ENCODE data around the gene TNFSF13. TPM values are rescaled to one million over a fixed set of nuclear protein-coding genes. Genes with fewer than 3 reads are reported as not detected.

The TNFSF13 gene
- total RNA-seq, 2 experiments from 2014 or later = 4.0 to 6.9 TPM

DNA sequence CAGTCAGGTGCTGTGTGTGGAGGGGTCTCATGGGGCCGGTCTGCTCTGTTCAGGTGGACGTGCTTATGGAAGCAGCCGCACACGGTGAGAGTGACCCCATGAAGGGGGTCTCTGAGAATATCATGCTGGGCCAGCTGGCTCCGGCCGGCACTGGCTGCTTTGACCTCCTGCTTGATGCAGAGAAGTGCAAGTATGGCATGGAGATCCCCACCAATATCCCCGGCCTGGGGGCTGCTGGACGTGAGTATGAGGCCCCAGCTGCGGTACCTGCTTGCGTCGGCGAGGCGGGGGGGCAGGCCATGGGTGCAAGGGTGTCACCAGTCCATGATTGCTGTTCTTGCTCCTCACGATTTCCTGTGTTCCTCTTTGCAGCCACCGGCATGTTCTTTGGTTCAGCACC is 46.4 kb upstream of the TNFSF13 start:
- ATAC-seq (no peak), DNase-seq (no peak)
- no peak overlapping the region for H3K4me3 Mint-ChIP-seq
- no peaks in the 10 kb centered on the region for H3K4me1 Mint-ChIP-seq (ENCODE audit: low read depth)
- intact Hi-C loops (cut with micrococcal nuclease) = no loop called here
- no peaks in the 10 kb centered on the region for H3K9me3 Mint-ChIP-seq
- no peaks in the 10 kb centered on the region for H3K27me3 Mint-ChIP-seq
- ChIA-PET CTCF (interaction anchor here (1.5 to 4.5 kb wide), 3 partner anchors 11 to 49 kb away, joined by 7 to 31 read pairs (median 20); partner anchors contain the start of gene SENP3), POLR2A (interaction anchor here (1.0 to 1.4 kb wide), 3 partner anchors 9 to 50 kb away, joined by 3 to 5 read pairs (median 3); partner anchors contain the start of gene SENP3)
- TF ChIP-seq, protein P1, sequence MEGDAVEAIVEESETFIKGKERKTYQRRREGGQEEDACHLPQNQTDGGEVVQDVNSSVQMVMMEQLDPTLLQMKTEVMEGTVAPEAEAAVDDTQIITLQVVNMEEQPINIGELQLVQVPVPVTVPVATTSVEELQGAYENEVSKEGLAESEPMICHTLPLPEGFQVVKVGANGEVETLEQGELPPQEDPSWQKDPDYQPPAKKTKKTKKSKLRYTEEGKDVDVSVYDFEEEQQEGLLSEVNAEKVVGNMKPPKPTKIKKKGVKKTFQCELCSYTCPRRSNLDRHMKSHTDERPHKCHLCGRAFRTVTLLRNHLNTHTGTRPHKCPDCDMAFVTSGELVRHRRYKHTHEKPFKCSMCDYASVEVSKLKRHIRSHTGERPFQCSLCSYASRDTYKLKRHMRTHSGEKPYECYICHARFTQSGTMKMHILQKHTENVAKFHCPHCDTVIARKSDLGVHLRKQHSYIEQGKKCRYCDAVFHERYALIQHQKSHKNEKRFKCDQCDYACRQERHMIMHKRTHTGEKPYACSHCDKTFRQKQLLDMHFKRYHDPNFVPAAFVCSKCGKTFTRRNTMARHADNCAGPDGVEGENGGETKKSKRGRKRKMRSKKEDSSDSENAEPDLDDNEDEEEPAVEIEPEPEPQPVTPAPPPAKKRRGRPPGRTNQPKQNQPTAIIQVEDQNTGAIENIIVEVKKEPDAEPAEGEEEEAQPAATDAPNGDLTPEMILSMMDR (IDR thresholded peaks at IDR 0.05) = no peak
- H3K36me3 Mint-ChIP-seq (ENCODE audit: low read depth) = peaks cover 55% of the 10 kb centered on the region
- H3K27ac Mint-ChIP-seq = no peak overlapping the region

DNA sequence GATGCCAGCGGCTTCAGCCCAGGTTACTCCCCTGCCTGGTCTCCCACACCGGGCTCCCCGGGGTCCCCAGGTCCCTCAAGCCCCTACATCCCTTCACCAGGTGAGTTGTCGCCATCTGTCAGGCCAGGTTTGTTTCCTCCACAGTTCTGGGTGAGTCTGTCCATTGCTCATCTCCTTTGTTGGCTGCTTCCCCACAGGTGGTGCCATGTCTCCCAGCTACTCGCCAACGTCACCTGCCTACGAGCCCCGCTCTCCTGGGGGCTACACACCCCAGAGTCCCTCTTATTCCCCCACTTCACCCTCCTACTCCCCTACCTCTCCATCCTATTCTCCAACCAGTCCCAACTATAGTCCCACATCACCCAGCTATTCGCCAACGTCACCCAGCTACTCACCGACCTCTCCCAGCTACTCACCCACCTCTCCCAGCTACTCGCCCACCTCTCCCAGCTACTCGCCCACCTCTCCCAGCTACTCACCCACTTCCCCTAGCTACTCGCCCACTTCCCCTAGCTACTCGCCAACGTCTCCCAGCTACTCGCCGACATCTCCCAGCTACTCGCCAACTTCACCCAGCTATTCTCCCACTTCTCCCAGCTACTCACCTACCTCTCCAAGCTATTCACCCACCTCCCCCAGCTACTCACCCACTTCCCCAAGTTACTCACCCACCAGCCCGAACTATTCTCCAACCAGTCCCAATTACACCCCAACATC is 45.6 kb upstream of the TNFSF13 start:
- intact Hi-C loops (cut with micrococcal nuclease) = no loop called here
- no peaks in the 10 kb centered on the region for H3K9me3 Mint-ChIP-seq
- TF ChIP-seq, protein P1 (IDR thresholded peaks at IDR 0.05) = no peak
- H3K4me1 Mint-ChIP-seq (ENCODE audit: low read depth) = no peaks in the 10 kb centered on the region
- H3K27me3 Mint-ChIP-seq = no peaks in the 10 kb centered on the region
- CTCF ChIA-PET = interaction anchor here (1.3 to 4.5 kb wide), 13 partner anchors 9 to 175 kb away, joined by 3 to 186 read pairs (median 17); partner anchors contain the start of genes SENP3, SOX15, TMEM95 and TNFSF13
- POLR2A ChIA-PET = interaction anchor here (0.8 to 2.0 kb wide), 6 partner anchors 37 to 175 kb away, joined by 3 to 23 read pairs (median 4); partner anchors contain the start of genes SENP3 and WRAP53
- H3K4me3 Mint-ChIP-seq = no peak overlapping the region
- no peak for DNase-seq
- H3K36me3 Mint-ChIP-seq (ENCODE audit: low read depth) = peaks cover 52% of the 10 kb centered on the region
- H3K27ac Mint-ChIP-seq = no peak overlapping the region
- ATAC-seq = no peak

DNA sequence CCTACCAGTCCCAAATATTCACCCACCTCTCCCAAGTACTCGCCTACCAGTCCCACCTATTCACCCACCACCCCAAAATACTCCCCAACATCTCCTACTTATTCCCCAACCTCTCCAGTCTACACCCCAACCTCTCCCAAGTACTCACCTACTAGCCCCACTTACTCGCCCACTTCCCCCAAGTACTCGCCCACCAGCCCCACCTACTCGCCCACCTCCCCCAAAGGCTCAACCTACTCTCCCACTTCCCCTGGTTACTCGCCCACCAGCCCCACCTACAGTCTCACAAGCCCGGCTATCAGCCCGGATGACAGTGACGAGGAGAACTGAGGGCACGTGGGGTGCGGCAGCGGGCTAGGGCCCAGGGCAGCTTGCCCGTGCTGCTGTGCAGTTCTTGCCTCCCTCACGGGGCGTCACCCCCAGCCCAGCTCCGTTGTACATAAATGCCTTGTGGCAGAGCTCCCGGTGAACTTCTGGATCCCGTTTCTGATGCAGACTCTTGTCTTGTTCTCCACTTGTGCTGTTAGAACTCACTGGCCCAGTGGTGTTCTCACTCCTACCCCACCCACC is 44.6 kb upstream of the TNFSF13 start:
- TF ChIP-seq, protein P1 (IDR thresholded peaks at IDR 0.05) = no peak
- intact Hi-C loops (cut with micrococcal nuclease) = no loop called here
- Mint-ChIP-seq H3K9me3 (no peaks in the 10 kb centered on the region), H3K4me1 (ENCODE audit: low read depth) (no peaks in the 10 kb centered on the region), H3K36me3 (ENCODE audit: low read depth) (peaks cover 42% of the 10 kb centered on the region), H3K4me3 (no peak overlapping the region), H3K27ac (peak overlapping the region; percentile 36), H3K27me3 (no peaks in the 10 kb centered on the region)
- ChIA-PET POLR2A (interaction anchor here (0.5 to 2.0 kb wide), 8 partner anchors 11 to 174 kb away, joined by 3 to 23 read pairs (median 4); partner anchors contain the start of genes POLR2A, SENP3 and WRAP53), CTCF (interaction anchor here (0.7 to 4.5 kb wide), 38 partner anchors 8 to 173 kb away, joined by 3 to 186 read pairs (median 6); partner anchors contain the start of genes MPDU1, SENP3, SLC35G6 and SOX15)
- no peak for DNase-seq
- ATAC-seq = no peak

DNA sequence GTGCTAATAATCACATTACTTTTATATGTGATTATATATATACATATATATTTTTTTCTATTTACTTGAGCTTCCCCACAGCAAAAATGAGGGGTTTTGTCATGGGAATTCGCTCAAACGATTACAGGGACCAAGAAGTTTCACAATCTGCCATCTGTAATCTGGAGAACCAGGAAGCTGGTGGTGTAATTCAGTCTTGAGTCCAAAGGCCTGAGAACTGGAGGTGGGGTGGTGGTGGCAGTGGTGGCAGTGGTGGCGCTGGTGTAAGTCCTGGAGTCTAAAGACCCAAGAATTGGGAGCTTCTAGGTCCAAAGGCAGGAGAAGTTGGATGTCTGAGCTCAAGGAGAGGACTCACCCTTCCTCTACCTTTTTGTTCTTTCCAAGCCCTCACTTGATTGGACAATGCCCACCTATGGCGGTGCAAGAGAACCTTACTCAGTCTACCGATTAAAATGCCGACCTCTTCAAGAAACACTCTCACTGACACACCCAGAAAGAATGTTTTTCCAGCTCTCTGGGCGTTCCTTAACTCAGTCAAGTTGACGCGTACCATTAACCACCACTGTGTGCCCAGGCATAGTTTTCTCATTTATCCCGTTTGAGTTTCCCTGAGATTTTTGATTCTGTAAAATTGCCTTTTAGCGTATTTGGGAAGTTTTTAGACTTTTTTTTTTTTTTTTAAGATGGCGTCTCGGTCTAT is 42.5 kb upstream of the TNFSF13 start:
- Mint-ChIP-seq H3K9me3 (no peaks in the 10 kb centered on the region), H3K4me3 (no peak overlapping the region), H3K27ac (no peak overlapping the region), H3K4me1 (ENCODE audit: low read depth) (no peaks in the 10 kb centered on the region), H3K36me3 (ENCODE audit: low read depth) (peaks cover 22% of the 10 kb centered on the region), H3K27me3 (no peaks in the 10 kb centered on the region)
- intact Hi-C loops (cut with micrococcal nuclease) = no loop called here
- ChIA-PET POLR2A (interaction anchor here (1.2 to 1.8 kb wide), 7 partner anchors 29 to 80 kb away, joined by 4 to 10 read pairs (median 4); partner anchors contain the start of genes POLR2A and TNFSF13), CTCF (interaction anchor here (0.6 to 4.5 kb wide), 20 partner anchors 9 to 172 kb away, joined by 3 to 186 read pairs (median 6); partner anchors contain the start of genes MPDU1, SENP3, SOX15 and TMEM95)
- ATAC-seq (no peak), DNase-seq (no peak)
- TF ChIP-seq, protein P1 (IDR thresholded peaks at IDR 0.05) = no peak

All from activated CD8-positive, alpha-beta T cell treated with anti-CD3 and anti-CD28 coated beads for 36 hours (primary cell).